Measurements from ENCODE around the gene KCNK6. TPM values are rescaled to one million over a fixed set of nuclear protein-coding genes. Genes with fewer than 3 reads are reported as not detected.

Gene KCNK6
- total and polyA plus RNA-seq, 2 experiments from 2014 or later, result 9.0 to 14.6 TPM

DNA sequence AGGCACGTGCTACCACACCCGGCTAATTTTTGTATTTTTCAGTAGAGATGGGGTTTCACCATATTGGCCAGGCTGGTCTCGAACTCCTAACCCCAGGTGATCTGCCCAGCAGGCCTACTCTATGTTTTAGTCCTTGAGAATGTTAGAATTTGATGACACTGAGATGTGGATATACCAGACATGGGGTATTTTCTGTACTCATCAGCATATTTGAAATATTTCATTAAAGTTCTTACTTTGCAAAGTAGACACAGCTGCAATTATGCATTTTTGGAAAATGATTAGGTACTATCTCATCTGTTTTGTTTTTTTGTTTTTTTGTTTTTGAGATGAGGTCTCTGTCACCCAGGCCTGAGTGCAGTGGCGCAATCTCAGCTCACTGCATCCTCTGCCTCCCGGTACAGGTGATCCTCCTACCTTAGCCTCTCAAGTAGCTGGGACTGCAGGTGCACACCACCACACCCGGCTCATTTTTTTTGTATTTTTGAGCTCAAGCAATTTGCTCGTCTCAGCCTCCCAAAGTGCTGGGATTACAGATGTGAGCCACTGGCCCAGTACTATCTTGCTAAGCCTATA is 42.6 kb upstream of the KCNK6 start:
- Histone ChIP-seq H3K36me3 (ENCODE audit: insufficient read depth) (no peaks in the 10 kb centered on the region), H3K9me2 (ENCODE audit: insufficient read depth) (no peaks in the 10 kb centered on the region), H3F3A (replicated peaks; ENCODE audit: low read depth) (peaks cover 9% of the 10 kb centered on the region; the same call in 1 of the 2 replicates), H3K4me3 (no peak overlapping the region), H3K4me1 (ENCODE audit: insufficient read depth) (no peaks in the 10 kb centered on the region), H2AFZ (no peak overlapping the region), H3K27ac (ENCODE audit: low read depth) (peak overlapping the region; percentile 76; the same call in 1 of the 2 replicates), H3K27me3 (ENCODE audit: insufficient read depth) (no peaks in the 10 kb centered on the region), H3K79me2 (replicated peaks; ENCODE audit: insufficient read depth) (peaks cover 100% of the 10 kb centered on the region), H3K4me2 (no peak overlapping the region), H4K20me1 (replicated peaks; ENCODE audit: insufficient read depth) (peaks cover 80% of the 10 kb centered on the region)
- ATAC-seq (no peak), DNase-seq (ENCODE audit: low spot score) (no peak)
- Mint-ChIP-seq H3K27ac (no peak overlapping the region), H3K9me3 (no peaks in the 10 kb centered on the region), H3K27me3 (ENCODE audit: insufficient read depth, low read depth, poor library complexity) (no peaks in the 10 kb centered on the region), H3K4me3 (no peak overlapping the region), H3K36me3 (ENCODE audit: low read depth) (peaks cover 15% of the 10 kb centered on the region; the same call in 2 of the 3 replicates), H3K4me1 (no peaks in the 10 kb centered on the region; the same call in 2 of the 3 replicates)
- no peak for TF ChIP-seq EZH2 (IDR thresholded peaks at IDR 0.05; ENCODE audit: low read depth, unreplicated experiment)
- TF ChIP-seq ZNF114 (CRISPR knock-in tag; IDR thresholded peaks at IDR 0.05), result no peak
- TF ChIP-seq, protein P1, sequence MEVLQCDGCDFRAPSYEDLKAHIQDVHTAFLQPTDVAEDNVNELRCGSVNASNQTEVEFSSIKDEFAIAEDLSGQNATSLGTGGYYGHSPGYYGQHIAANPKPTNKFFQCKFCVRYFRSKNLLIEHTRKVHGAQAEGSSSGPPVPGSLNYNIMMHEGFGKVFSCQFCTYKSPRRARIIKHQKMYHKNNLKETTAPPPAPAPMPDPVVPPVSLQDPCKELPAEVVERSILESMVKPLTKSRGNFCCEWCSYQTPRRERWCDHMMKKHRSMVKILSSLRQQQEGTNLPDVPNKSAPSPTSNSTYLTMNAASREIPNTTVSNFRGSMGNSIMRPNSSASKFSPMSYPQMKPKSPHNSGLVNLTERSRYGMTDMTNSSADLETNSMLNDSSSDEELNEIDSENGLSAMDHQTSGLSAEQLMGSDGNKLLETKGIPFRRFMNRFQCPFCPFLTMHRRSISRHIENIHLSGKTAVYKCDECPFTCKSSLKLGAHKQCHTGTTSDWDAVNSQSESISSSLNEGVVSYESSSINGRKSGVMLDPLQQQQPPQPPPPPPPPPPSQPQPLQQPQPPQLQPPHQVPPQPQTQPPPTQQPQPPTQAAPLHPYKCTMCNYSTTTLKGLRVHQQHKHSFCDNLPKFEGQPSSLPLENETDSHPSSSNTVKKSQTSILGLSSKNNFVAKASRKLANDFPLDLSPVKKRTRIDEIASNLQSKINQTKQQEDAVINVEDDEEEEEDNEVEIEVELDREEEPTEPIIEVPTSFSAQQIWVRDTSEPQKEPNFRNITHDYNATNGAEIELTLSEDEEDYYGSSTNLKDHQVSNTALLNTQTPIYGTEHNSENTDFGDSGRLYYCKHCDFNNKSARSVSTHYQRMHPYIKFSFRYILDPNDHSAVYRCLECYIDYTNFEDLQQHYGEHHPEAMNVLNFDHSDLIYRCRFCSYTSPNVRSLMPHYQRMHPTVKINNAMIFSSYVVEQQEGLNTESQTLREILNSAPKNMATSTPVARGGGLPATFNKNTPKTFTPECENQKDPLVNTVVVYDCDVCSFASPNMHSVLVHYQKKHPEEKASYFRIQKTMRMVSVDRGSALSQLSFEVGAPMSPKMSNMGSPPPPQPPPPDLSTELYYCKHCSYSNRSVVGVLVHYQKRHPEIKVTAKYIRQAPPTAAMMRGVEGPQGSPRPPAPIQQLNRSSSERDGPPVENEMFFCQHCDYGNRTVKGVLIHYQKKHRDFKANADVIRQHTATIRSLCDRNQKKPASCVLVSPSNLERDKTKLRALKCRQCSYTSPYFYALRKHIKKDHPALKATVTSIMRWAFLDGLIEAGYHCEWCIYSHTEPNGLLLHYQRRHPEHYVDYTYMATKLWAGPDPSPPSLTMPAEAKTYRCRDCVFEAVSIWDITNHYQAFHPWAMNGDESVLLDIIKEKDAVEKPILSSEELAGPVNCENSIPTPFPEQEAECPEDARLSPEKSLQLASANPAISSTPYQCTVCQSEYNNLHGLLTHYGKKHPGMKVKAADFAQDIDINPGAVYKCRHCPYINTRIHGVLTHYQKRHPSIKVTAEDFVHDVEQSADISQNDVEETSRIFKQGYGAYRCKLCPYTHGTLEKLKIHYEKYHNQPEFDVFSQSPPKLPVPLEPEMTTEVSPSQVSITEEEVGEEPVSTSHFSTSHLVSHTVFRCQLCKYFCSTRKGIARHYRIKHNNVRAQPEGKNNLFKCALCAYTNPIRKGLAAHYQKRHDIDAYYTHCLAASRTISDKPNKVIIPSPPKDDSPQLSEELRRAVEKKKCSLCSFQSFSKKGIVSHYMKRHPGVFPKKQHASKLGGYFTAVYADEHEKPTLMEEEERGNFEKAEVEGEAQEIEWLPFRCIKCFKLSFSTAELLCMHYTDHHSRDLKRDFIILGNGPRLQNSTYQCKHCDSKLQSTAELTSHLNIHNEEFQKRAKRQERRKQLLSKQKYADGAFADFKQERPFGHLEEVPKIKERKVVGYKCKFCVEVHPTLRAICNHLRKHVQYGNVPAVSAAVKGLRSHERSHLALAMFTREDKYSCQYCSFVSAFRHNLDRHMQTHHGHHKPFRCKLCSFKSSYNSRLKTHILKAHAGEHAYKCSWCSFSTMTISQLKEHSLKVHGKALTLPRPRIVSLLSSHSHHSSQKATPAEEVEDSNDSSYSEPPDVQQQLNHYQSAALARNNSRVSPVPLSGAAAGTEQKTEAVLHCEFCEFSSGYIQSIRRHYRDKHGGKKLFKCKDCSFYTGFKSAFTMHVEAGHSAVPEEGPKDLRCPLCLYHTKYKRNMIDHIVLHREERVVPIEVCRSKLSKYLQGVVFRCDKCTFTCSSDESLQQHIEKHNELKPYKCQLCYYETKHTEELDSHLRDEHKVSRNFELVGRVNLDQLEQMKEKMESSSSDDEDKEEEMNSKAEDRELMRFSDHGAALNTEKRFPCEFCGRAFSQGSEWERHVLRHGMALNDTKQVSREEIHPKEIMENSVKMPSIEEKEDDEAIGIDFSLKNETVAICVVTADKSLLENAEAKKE (CRISPR knock-in tag; IDR thresholded peaks at IDR 0.05), result no peak
- TF ChIP-seq, protein P2, sequence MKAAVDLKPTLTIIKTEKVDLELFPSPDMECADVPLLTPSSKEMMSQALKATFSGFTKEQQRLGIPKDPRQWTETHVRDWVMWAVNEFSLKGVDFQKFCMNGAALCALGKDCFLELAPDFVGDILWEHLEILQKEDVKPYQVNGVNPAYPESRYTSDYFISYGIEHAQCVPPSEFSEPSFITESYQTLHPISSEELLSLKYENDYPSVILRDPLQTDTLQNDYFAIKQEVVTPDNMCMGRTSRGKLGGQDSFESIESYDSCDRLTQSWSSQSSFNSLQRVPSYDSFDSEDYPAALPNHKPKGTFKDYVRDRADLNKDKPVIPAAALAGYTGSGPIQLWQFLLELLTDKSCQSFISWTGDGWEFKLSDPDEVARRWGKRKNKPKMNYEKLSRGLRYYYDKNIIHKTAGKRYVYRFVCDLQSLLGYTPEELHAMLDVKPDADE (IDR thresholded peaks at IDR 0.05), result no peak
- TF ChIP-seq REST (IDR thresholded peaks at IDR 0.05; ENCODE audit: unreplicated experiment), result no peak
- no peak for TF ChIP-seq EZH2phosphoT487 (IDR thresholded peaks at IDR 0.05; ENCODE audit: unreplicated experiment)
- TF ChIP-seq JUNB (IDR thresholded peaks at IDR 0.05; ENCODE audit: unreplicated experiment), result no peak

Measured in GM23338 (cell line).